SK-N-MC (cell line): Measurements from ENCODE around the gene DCDC2.
"Not testable (repeated sequence)": the region's sequence is repeated elsewhere in the genome, so short reads cannot be mapped to it uniquely, and the experiment has no call there.

Source experiments
- DNase-seq: peaks from one replicate; pipeline ENCODE4 v3.0.0-alpha.2; 2011; ENCODE audit warnings: low read depth, low spot score
- H3K27ac ChIP-seq: fragments of 200-600 bp; sonication (generic); 2 replicates; pipeline ENCODE4 v1.5.1; 2016; ENCODE audit warnings: mixed run types
- H3K36me3 ChIP-seq: fragments of 200-600 bp; sonication (generic); 2 replicates; pipeline ENCODE4 v1.6.1; 2017; ENCODE audit warnings: antibody characterized with exemption, low read length, mixed read lengths; ENCODE audit not compliant: insufficient read depth
- H3K4me3 ChIP-seq: fragments of 200-600 bp; sonication (generic); 2 replicates; pipeline ENCODE4 v1.5.1; 2016
- H3K9ac ChIP-seq: fragments of 200-600 bp; sonication (generic); 2 replicates; pipeline ENCODE4 v1.8.0; 2017; ENCODE audit warnings: mixed run types, mixed read lengths; ENCODE audit not compliant: insufficient read length
- H3K9me3 ChIP-seq: fragments of 200-600 bp; sonication (generic); 2 replicates; pipeline ENCODE4 v1.6.1; 2017; ENCODE audit warnings: low read depth, mild to moderate bottlenecking, antibody characterized with exemption, low read length, moderate library complexity, mixed read lengths
- EZH2 ChIP-seq: fragments of 200-600 bp; sonication (generic); IDR thresholded peaks from one replicate; pipeline ENCODE4 v1.6.1; 2017; ENCODE audit warnings: antibody characterized with exemption
- FOXP2 ChIP-seq: optimal IDR thresholded peaks from 2 replicates; pipeline ENCODE3; 2011; ENCODE audit warnings: mild to moderate bottlenecking, moderate library complexity; ENCODE audit not compliant: insufficient read depth; ENCODE audit errors: extremely low read length, control extremely low read depth
- POLR2AphosphoS5 ChIP-seq: IDR thresholded peaks from 2 replicates; pipeline ENCODE4 v1.6.1; 2012; ENCODE audit warnings: mild to moderate bottlenecking, low read depth, low read length, borderline replicate concordance

The DCDC2 gene

DNA sequence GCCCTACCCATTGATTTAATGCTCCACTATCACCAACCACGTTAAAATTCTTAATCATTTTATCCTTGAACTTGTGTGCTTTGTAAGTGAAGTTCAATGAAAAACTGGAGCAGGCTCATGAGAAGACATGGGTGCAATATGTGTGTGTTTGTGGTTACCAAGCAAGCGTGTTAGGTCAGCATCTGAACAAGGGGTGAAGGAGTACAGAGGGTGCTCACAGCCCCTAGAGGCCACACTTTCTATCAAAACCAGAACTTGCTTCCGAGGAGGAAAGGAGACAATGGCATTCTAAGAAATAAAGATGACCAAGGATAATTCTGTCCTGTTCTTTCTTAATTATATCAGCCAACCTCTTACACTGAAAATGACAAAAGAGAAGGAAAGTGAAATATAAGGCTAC, 138.2 kb downstream of the DCDC2 start:
- no peak for DNase-seq
- no peak for TF ChIP-seq POLR2AphosphoS5
- no peak for TF ChIP-seq FOXP2
- TF ChIP-seq EZH2: no peak

DNA sequence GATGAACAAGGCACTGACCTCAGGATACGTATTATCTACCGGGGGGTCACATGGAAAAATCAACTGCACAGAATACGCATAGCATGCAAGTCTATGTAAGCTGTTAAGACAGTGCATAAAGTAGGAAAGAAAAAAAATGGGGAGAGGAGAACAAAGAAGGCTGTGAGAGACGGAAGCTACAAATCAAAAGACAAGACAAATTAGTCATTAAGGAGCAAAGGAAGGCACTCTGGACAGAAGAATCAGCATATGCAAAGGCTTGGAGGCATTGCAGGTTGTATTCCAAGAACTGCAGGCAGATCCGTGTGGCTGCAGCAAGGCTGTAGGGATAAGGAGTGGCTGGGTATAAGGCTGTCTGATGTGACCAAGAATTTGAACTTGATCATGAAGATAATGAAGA, 142.9 kb downstream of the DCDC2 start:
- H3K4me3 ChIP-seq: no peak overlapping the region
- no peaks in the 10 kb centered on the region for H3K36me3 ChIP-seq
- H3K27ac ChIP-seq: no peak overlapping the region
- H3K9me3 ChIP-seq: no peaks in the 10 kb centered on the region
- no peak overlapping the region for H3K9ac ChIP-seq
- DNase-seq: no peak
- no peak for TF ChIP-seq POLR2AphosphoS5
- TF ChIP-seq EZH2: no peak
- no peak for TF ChIP-seq FOXP2

More for the DNA sequence above, 138.2 kb downstream of the DCDC2 start:
- Histone ChIP-seq H3K9me3 (no peaks in the 10 kb centered on the region), H3K4me3 (no peak overlapping the region), H3K9ac (no peak overlapping the region), H3K36me3 (no peaks in the 10 kb centered on the region), H3K27ac (no peak overlapping the region)

DNA sequence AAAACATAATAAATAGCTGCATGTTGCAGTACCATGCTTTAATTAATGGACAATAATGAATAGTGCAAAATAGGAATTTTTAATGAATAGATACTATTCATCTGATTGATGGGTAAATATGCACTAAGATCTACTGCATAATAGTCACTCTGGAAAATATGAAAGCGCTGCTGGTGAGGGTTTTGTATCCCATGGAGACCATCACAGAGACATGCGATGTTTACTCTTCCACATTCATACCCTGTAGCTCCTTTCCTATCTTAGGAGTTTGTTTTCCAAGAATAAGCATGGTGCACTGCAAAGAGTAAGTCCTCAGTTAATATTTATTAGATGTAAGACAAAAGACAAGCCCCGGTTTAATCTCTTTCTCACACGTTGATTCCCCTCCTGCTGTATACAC, 150.4 kb downstream of the DCDC2 start:
- no peaks in the 10 kb centered on the region for H3K36me3 ChIP-seq
- H3K4me3 ChIP-seq: no peak overlapping the region

DNA sequence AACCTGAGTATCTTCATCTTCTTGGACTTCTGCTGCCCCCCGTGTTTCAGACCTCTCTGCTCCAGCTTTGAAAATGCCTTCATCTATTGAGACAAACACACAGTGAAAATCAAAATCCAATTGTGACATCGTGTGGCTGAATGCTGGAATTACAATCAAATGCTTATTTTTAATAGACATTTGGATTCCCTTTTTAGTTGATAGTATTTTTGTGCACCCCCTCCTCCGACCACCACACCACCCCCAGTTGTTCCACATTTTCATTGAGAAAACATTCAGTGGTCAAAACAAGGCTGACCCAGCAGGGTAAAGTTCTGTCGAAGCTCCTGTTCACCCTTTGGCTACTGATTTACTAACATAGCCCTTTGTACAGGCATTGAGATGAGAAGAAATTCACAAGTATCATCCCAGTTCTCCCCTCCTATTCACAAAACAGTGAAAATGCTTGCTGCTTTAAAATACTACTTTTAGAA, 152.8 kb downstream of the DCDC2 start:
- TF ChIP-seq POLR2AphosphoS5: no peak
- TF ChIP-seq FOXP2: no peak
- TF ChIP-seq EZH2: no peak
- H3K36me3 ChIP-seq: no peaks in the 10 kb centered on the region
- H3K4me3 ChIP-seq: no peak overlapping the region
- no peak overlapping the region for H3K9ac ChIP-seq
- H3K9me3 ChIP-seq: no peaks in the 10 kb centered on the region
- no peak for DNase-seq
- H3K27ac ChIP-seq: no peak overlapping the region

More for the DNA sequence above, 150.4 kb downstream of the DCDC2 start:
- no peak for TF ChIP-seq FOXP2
- TF ChIP-seq POLR2AphosphoS5: no peak
- no peak for TF ChIP-seq EZH2
- H3K9ac ChIP-seq: no peak overlapping the region
- no peaks in the 10 kb centered on the region for H3K9me3 ChIP-seq
- no peak overlapping the region for H3K27ac ChIP-seq
- DNase-seq: no peak

DNA sequence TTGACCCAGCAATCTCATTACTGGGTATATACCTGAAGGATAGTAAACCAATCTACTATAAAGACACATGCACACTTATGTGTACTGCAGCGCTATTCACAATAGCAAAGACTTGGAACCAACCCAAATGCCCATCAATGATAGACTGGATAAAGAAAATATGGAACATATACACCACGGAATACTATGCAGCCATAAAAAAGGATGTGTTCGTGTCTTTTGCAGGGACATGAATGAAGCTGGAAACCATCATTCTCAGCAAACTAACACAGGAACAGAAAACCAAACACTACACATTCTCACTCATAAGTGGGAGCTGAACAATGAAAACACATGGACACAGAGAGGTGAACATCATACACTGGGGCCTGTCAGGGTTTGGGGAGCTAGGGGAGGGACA, 153.7 kb downstream of the DCDC2 start:
- H3K36me3 ChIP-seq, H3K4me3 ChIP-seq, H3K9ac ChIP-seq, H3K27ac ChIP-seq, H3K9me3 ChIP-seq, DNase-seq: not testable (repeated sequence)

DNA sequence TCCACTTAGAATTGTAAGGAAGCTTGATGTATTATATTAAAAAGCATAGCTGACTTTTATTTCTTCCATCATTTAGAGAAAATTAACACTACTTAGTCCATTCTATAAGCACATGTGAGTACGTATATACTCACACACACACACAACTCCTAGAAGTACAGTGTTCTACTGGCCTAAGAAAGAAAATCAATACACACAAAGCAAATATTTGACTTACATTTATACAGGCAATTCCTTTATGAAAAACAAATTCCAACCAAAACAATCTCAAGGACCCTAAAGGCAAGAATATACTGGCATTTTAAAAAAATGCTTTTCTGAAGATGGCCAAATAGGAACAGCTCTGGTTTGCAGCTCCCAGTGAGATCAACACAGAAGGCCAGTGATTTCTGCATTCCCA, 160.0 kb downstream of the DCDC2 start:
- no peak for DNase-seq
- Histone ChIP-seq H3K9me3 (no peaks in the 10 kb centered on the region), H3K36me3 (no peaks in the 10 kb centered on the region), H3K4me3 (no peak overlapping the region), H3K9ac (no peak overlapping the region), H3K27ac (no peak overlapping the region)
- no peak for TF ChIP-seq EZH2
- no peak for TF ChIP-seq POLR2AphosphoS5
- no peak for TF ChIP-seq FOXP2

DNA sequence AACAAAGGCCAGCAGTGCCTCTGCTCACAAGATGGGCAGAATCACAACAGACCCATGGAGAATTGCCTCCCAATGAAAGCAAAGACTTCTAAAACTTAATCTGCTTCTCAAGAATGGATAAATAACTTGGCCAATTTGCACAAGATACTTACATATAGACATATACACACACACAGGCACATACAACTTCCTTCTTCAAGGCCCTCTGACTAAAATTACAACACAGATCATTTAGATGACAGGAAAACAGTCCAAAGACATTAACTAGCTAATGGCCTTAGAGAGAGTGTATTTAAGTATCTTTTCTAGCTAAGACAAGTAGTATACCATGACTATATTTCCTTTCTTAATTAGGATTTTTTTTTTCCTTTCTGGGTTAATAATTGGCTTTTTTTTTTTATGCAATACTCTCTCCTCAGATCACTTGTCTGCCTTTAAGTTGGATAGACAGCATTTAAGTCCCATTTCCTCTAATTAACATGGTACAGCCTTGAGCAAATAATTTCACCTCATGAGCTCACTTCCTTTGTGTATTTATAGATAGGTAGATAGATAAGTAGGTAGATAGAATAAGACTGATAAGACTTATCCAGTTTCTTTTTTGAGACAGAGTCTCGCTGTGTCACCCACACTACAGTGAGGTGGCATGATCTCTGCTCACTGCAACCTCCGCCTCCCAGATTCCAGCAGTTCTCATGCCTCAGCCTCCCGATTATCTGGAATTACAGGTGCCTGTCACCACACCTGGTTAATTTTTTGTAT, 161.8 kb downstream of the DCDC2 start:
- no peak for DNase-seq
- H3K27ac ChIP-seq: no peak overlapping the region
- no peak overlapping the region for H3K4me3 ChIP-seq
- H3K9me3 ChIP-seq: no peaks in the 10 kb centered on the region
- no peak overlapping the region for H3K9ac ChIP-seq
- no peak for TF ChIP-seq EZH2
- TF ChIP-seq FOXP2: no peak
- TF ChIP-seq POLR2AphosphoS5: no peak
- no peaks in the 10 kb centered on the region for H3K36me3 ChIP-seq

DNA sequence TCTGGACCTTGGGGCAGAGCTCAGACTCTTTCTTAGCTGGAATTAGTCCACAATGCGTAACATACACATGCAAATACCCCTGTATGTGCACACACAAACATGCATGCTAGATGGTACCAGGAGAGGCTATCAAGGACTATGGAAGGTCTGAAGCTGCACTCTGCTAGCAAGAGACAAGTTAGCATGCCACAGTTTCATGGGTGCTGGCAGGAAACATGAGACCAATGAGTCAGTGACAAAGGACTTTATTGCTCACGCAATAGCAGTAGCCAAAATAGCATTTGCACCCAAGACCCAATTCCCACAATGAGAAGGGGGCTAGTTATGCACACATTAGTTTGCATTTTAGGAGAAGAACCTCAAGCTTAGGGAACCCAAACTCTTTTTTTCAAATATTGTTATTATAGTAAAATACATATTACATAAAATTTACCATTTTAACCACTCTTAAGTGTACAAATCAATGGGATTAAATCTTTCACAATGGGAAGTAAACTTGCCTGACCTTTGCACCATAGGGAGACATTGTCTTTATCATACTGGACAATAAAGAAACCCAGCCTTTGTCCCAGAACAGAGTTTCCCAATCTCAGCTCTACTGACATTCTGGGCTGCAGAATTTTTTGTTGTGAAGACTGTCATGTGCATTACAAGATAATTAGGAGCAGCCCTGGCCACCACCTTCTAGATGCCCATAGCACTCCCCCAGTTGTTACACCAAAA, 162.7 kb downstream of the DCDC2 start:
- no peak overlapping the region for H3K4me3 ChIP-seq
- H3K36me3 ChIP-seq: no peaks in the 10 kb centered on the region
- DNase-seq: no peak
- H3K9me3 ChIP-seq: no peaks in the 10 kb centered on the region
- no peak overlapping the region for H3K9ac ChIP-seq
- H3K27ac ChIP-seq: no peak overlapping the region
- TF ChIP-seq FOXP2 (no peak), EZH2 (no peak), POLR2AphosphoS5 (no peak)

DNA sequence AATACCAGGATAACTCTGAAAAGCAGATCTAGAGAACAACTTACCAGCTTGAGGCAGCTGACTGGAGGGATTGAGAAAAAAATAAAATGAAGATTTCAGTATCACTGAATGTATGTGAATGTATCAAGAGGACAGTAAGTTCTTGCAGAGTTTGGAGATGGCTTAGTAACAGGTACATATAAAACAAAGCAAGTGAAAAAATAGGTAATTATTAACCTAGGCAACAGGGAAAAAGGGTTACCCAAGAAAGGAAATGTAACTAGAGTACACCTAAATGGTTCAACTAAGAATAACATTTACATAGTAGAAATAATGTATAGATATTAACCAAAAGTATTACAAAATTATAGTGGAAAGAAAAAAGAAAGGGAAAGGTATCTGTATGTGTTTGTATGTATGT, 164.5 kb downstream of the DCDC2 start:
- no peak for DNase-seq
- Histone ChIP-seq H3K9ac (no peak overlapping the region), H3K4me3 (no peak overlapping the region), H3K27ac (no peak overlapping the region), H3K36me3 (no peaks in the 10 kb centered on the region), H3K9me3 (no peaks in the 10 kb centered on the region)
- TF ChIP-seq POLR2AphosphoS5 (no peak), FOXP2 (no peak), EZH2 (no peak)
